IMR-90 (cell line): Measurements from ENCODE around the gene GPX4. TPM values are rescaled to one million over a fixed set of nuclear protein-coding genes. Genes with fewer than 3 reads are reported as not detected.

Experiments used
- ATAC-seq: fragments of 200-7000 bp; cut with Tn5 transposase; 2 replicates; pipeline ENCODE4 v1.9.1; 2020; ENCODE audit warnings: low read depth, mild to moderate bottlenecking, moderate library complexity
- BruUV-seq: library from RNA; stranded (reverse); fragments of 400-500 nt; replicated peaks from 2 replicates; lab custom pipeline; 2021; lab: Mats Ljungman, UMichigan
- CTCF ChIA-PET: fragments of 300-600 bp; formaldehyde crosslinking; extraction: SDS; loops from one replicate; lab custom pipeline; 2021; ENCODE audit warnings: antibody characterized with exemption; lab: Yijun Ruan, JAX
- POLR2A ChIA-PET: fragments of 300-600 bp; sonication (Branson Sonifier 250); formaldehyde crosslinking; loops from one replicate; lab custom pipeline; 2022; ENCODE audit warnings: antibody characterized with exemption; ENCODE audit not compliant: unreplicated experiment; lab: Charles Lee
- DNase-seq: peaks from one replicate; pipeline ENCODE4 v3.0.0; 2013
- H2AFZ ChIP-seq: replicated peaks from 2 replicates; pipeline ENCODE3; 2013; ENCODE audit warnings: low read length, mild to moderate bottlenecking; ENCODE audit not compliant: poor library complexity
- H2AK5ac ChIP-seq: 2 replicates; pipeline ENCODE4 v1.6.1; 2013; ENCODE audit warnings: low read depth, low read length, inconsistent platforms
- H2AK9ac ChIP-seq: replicated peaks from 2 replicates; pipeline ENCODE3; 2013; ENCODE audit warnings: mild to moderate bottlenecking, low read depth, low read length, moderate library complexity; ENCODE audit not compliant: poor library complexity
- H2BK120ac ChIP-seq: 2 replicates; pipeline ENCODE4 v1.6.1; 2013; ENCODE audit warnings: low read depth, low read length, inconsistent platforms
- H2BK15ac ChIP-seq: 3 replicates; pipeline ENCODE4 v1.6.1; 2013; ENCODE audit warnings: low read depth, low read length, inconsistent platforms
- H2BK20ac ChIP-seq: 2 replicates; pipeline ENCODE4 v1.6.1; 2013; ENCODE audit warnings: low read depth, mild to moderate bottlenecking, inconsistent platforms, low read length, moderate library complexity
- H2BK5ac ChIP-seq: 2 replicates; pipeline ENCODE4 v1.6.1; 2013; ENCODE audit warnings: mild to moderate bottlenecking, low read depth, low read length, inconsistent platforms; ENCODE audit not compliant: poor library complexity, severe bottlenecking
- H3K14ac ChIP-seq: replicated peaks from 2 replicates; pipeline ENCODE4 v1.6.1; 2013; ENCODE audit warnings: low read depth, low read length, inconsistent platforms
- H3K18ac ChIP-seq: 2 replicates; pipeline ENCODE4 v1.6.1; 2013; ENCODE audit warnings: low read depth, low read length, control low read depth
- H3K23ac ChIP-seq: 2 replicates; pipeline ENCODE4 v1.6.1; 2013; ENCODE audit warnings: low read depth, low read length, inconsistent platforms
- H3K27ac ChIP-seq: 2 replicates; pipeline ENCODE4 v1.5.1; 2013; ENCODE audit warnings: mild to moderate bottlenecking, control low read depth, low read length; ENCODE audit not compliant: insufficient read depth
- H3K27me3 ChIP-seq: 2 replicates; pipeline ENCODE4 v1.6.1; 2013; ENCODE audit warnings: low read length; ENCODE audit not compliant: control insufficient read depth, insufficient read depth
- H3K36me3 ChIP-seq: 2 replicates; pipeline ENCODE4 v1.6.1; 2013; ENCODE audit warnings: low read length, mixed read lengths; ENCODE audit not compliant: control insufficient read depth, insufficient read depth
- H3K4ac ChIP-seq: 2 replicates; pipeline ENCODE4 v1.6.1; 2013; ENCODE audit warnings: low read depth, low read length, inconsistent platforms
- H3K4me1 ChIP-seq: 2 replicates; pipeline ENCODE4 v1.6.1; 2013; ENCODE audit warnings: low read length, mixed read lengths; ENCODE audit not compliant: control insufficient read depth, insufficient read depth
- H3K4me2 ChIP-seq: 2 replicates; pipeline ENCODE4 v1.6.1; 2013; ENCODE audit warnings: low read depth, mild to moderate bottlenecking, control low read depth, low read length, moderate library complexity
- H3K4me3 ChIP-seq: 2 replicates; pipeline ENCODE4 v1.5.1; 2013; ENCODE audit warnings: low read depth, mild to moderate bottlenecking, control low read depth, low read length, moderate library complexity; ENCODE audit not compliant: insufficient read depth
- H3K56ac ChIP-seq: 2 replicates; pipeline ENCODE4 v1.6.1; 2013; ENCODE audit warnings: low read length, inconsistent platforms; ENCODE audit not compliant: insufficient read depth; ENCODE audit errors: extremely low read depth
- H3K79me1 ChIP-seq, 2 experiments: 2 replicates each; pipeline ENCODE4 v1.6.1; 2013; ENCODE audit warnings: low read length in 2 of 2, inconsistent platforms in 1 of 2, low read depth in 1 of 2
- H3K9ac ChIP-seq: 2 replicates; pipeline ENCODE4 v1.6.1; 2013; ENCODE audit warnings: low read depth, low read length, control low read depth
- H3K9me1 ChIP-seq: 2 replicates; pipeline ENCODE4 v1.6.1; 2013; ENCODE audit warnings: low read length, inconsistent platforms; ENCODE audit not compliant: insufficient read depth
- H3K9me3 ChIP-seq: 2 replicates; pipeline ENCODE4 v1.6.1; 2013; ENCODE audit warnings: low read length; ENCODE audit not compliant: control insufficient read depth, insufficient read depth
- H4K20me1 ChIP-seq: 2 replicates; pipeline ENCODE4 v1.6.1; 2013; ENCODE audit warnings: low read length, inconsistent platforms; ENCODE audit not compliant: insufficient read depth
- H4K5ac ChIP-seq: 2 replicates; pipeline ENCODE4 v1.6.1; 2013; ENCODE audit warnings: mild to moderate bottlenecking, low read depth, low read length, control low read depth
- H4K8ac ChIP-seq, 2 experiments: 2 replicates each; pipeline ENCODE4 v1.6.1; 2013; ENCODE audit warnings: low read depth in 2 of 2, low read length in 2 of 2, control low read depth in 1 of 2, inconsistent platforms in 1 of 2
- H4K91ac ChIP-seq: 2 replicates; pipeline ENCODE4 v1.6.1; 2013; ENCODE audit warnings: low read depth, low read length, inconsistent platforms; ENCODE audit not compliant: insufficient read depth
- ELK1 ChIP-seq: fragments of 150-350 bp; IDR thresholded peaks from 2 replicates; pipeline ENCODE4 v1.6.1; 2016; ENCODE audit warnings: low read depth, mild to moderate bottlenecking, low read length, moderate library complexity, borderline replicate concordance
- SMC3 ChIP-seq: fragments of 150-350 bp; IDR thresholded peaks from 2 replicates; pipeline ENCODE4 v1.6.1; 2016; ENCODE audit warnings: low read depth, mild to moderate bottlenecking, antibody characterized with exemption, low read length, moderate library complexity
- WGBS, 2 experiments: methylation state at CpG; one replicate each; pipeline versions ENCODE4 v1.1.5 to v1.1.7; 2013; ENCODE audit warnings: missing lambda C conversion rate in 2 of 2; ENCODE audit not compliant: insufficient read length in 1 of 2; ENCODE audit errors: extremely low coverage in 2 of 2; 5-methylcytosine and 5-hydroxymethylcytosine counted together
- dilution Hi-C: fragments of 300-500 bp; cut with HindIII; formaldehyde crosslinking; loops from one replicate; pipeline ENCODE4 v1.14.3; 2018; ENCODE audit warnings: low sequenced_read_pairs; ENCODE audit not compliant: unreplicated experiment
- in situ Hi-C: fragments of 300-500 bp; cut with MboI; formaldehyde crosslinking; loops from 3 replicates; pipeline ENCODE4 v1.14.3; 2019; ENCODE audit warnings: low sequenced_read_pairs, inconsistent platforms, mixed read lengths
- intact Hi-C: fragments of 100-400 bp; cut with micrococcal nuclease; formaldehyde crosslinking; loops from 2 replicates; pipeline ENCODE4 v1.10.0; 2022
- polyA plus RNA-seq, 3 experiments: library from polyadenylated mRNA; depleted of rRNA; stranded (reverse); fragments of >200 nt; gene quantifications; 2 replicates each; pipeline ENCODE4 v1.2.3, GENCODE V29; 2012; ENCODE audit warnings: low replicate concordance in 1 of 3
- total RNA-seq: library from RNA; depleted of rRNA; stranded (reverse); fragments of >200 nt; gene quantifications from 2 replicates; pipeline ENCODE4 v1.2.3, GENCODE V29; 2012

GPX4 gene
- total and polyA plus RNA-seq, 2 of the 4 experiments (the other 2 are of a cell fraction): 357 to 1,083 TPM

DNA sequence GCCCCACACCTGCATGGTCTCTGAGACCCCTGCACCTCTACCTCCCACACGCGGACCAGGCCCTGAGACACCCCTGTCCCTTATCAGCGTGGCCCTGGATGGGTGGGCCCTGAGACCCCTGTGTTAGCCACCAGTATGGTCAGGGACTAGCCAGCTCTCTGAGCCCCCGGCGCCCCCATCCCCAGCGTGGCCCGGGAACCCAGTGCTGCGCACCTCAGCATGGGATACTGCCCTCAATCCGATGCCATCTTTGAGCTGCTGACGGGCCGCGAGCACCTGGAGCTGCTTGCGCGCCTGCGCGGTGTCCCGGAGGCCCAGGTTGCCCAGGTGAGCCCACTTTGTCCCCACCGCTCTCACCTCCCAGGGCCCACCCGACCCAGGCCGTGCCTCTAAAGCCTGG is 41.8 kb upstream of the GPX4 start:
- Histone ChIP-seq H3K9ac (no peak overlapping the region), H3K14ac (no peak overlapping the region), H3K23ac (no peak overlapping the region), H4K91ac (no peak overlapping the region), H3K9me1 (no peaks in the 10 kb centered on the region), H4K5ac (no peak overlapping the region), H3K27me3 (peaks cover 3% of the 10 kb centered on the region; the same call in 1 of the 2 replicates), H3K4ac (no peak overlapping the region), H2BK5ac (no peak overlapping the region), H2AFZ (no peak overlapping the region), H3K79me1 (no peaks in the 10 kb centered on the region), H4K20me1 (0 out of 2 replicates have a peak, but pooled peaks cover 6% of the 10 kb centered on the region), H2BK20ac (no peak overlapping the region), H2BK120ac (no peak overlapping the region), H4K8ac (no peak overlapping the region), H3K4me2 (no peak overlapping the region), H3K27ac (no peak overlapping the region), H3K9me3 (peaks cover 20% of the 10 kb centered on the region), H2AK9ac (no peak overlapping the region), H2BK15ac (no peak overlapping the region), H2AK5ac (no peak overlapping the region), H3K18ac (no peak overlapping the region), H3K56ac (no peak overlapping the region), H3K4me3 (no peak overlapping the region), H3K4me1 (peaks cover 3% of the 10 kb centered on the region; the same call in 1 of the 2 replicates), H3K36me3 (no peaks in the 10 kb centered on the region)
- intact Hi-C loops: no loop called here
- dilution Hi-C loops: no loop called here
- BruUV-seq: no TSS peak
- 96% methylated on average over 16 of the region's 20 CpGs; no CpG with 5 or more reads in 1 of the 2 experiments for WGBS, 2 experiments
- TF ChIP-seq ELK1 (no peak), SMC3 (no peak)
- ATAC-seq (no peak), DNase-seq (no peak)
- in situ Hi-C loops: no loop called here
- ChIA-PET CTCF (no interaction called here), POLR2A (no interaction called here)
